ENCODE data around the gene ZNF620. TPM values are rescaled to one million over a fixed set of nuclear protein-coding genes. Genes with fewer than 3 reads are reported as not detected.
A peak's percentile ranks its signal among the peaks of the same experiment; 100 is the strongest.

ZNF620 gene
- polyA plus RNA-seq, 2 of the 4 experiments (the other 2 are of a cell fraction), result 2.5 to 3.8 TPM

DNA sequence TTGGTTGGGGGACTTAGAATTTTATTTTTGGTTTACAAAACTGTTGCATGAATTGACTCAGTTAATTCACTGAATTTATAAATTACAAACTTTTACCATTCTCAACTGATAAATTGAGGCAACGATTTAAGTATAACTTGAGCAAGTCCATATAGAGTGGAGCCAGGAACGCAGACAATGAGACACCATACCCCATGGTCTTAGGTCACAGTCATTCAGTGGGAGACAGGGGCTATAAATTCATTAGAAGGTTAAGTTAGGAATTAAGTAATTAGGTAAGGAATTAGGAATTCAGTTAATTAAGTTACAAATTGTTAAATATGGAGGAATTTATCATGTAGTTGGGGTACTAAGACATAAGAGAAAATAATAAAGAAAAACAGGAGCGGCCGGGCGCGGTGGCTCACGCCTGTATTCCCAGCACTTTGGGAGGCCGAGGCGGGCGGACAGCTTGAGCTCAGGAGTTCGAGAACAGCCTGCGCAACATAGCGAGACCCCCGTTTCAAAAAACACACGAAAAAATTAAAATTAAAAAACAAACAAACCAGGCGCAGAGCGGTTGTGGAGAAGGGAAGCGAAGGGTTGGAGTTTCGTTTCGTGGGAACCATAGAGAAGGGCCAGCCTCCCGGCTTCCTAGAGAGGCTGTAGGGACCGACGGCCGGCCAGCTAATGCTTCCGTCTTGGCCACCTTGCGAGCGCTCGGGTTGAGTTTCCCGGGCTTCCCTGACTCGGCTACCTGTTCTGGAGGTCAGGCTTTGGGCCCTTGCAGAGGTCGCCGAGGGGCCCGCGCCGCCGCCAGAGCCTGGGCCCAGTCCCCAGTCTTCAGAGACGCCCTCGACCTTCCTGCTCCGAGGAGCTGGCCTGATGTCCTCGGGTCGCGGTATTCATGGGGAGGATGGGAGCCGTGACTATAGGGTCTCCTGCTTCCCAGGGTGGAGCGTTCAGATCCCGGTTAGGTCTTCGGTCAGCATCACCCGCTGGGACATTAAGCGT is 29.1 kb upstream of the ZNF620 start, which contains the start of gene ZNF619:
Gene ZNF619 (plus strand): TSS at position 645 of the 993 bp plus-strand sequence. CDS start 858 bp downstream, outside the sequence.
- TF ChIP-seq PHF8 (IDR thresholded peaks at IDR 0.05; ENCODE audit: borderline replicate concordance, low read depth) (peak; percentile 77; the same call in 1 of the 2 replicates), NFE2L2 (conservative IDR thresholded peaks at IDR 0.05; ENCODE audit: low read length) (no peak), KDM5A (IDR thresholded peaks at IDR 0.05) (peak; percentile 34; the same call in 1 of the 2 replicates), EHF (CRISPR knock-in tag; IDR thresholded peaks at IDR 0.05) (no peak), FOSB (CRISPR knock-in tag; IDR thresholded peaks at IDR 0.05) (no peak), HOXA7 (CRISPR knock-in tag; IDR thresholded peaks at IDR 0.05) (no peak), RNF2 (IDR thresholded peaks at IDR 0.05; ENCODE audit: borderline replicate concordance, low read depth) (no peak), HDAC2 (IDR thresholded peaks at IDR 0.05) (no peak), MYC (IDR thresholded peaks at IDR 0.05; ENCODE audit: borderline replicate concordance, low read length) (no peak), NPAS2 (CRISPR knock-in tag; IDR thresholded peaks at IDR 0.05; ENCODE audit: borderline replicate concordance) (no peak), JUN (IDR thresholded peaks at IDR 0.05) (no peak; a peak in 2 of 5 replicates), POLR2A (IDR thresholded peaks at IDR 0.05; ENCODE audit: low read length) (0 out of 2 replicates have a peak, but pooled peaks have one; percentile 8)
- TF ChIP-seq, protein P1, sequence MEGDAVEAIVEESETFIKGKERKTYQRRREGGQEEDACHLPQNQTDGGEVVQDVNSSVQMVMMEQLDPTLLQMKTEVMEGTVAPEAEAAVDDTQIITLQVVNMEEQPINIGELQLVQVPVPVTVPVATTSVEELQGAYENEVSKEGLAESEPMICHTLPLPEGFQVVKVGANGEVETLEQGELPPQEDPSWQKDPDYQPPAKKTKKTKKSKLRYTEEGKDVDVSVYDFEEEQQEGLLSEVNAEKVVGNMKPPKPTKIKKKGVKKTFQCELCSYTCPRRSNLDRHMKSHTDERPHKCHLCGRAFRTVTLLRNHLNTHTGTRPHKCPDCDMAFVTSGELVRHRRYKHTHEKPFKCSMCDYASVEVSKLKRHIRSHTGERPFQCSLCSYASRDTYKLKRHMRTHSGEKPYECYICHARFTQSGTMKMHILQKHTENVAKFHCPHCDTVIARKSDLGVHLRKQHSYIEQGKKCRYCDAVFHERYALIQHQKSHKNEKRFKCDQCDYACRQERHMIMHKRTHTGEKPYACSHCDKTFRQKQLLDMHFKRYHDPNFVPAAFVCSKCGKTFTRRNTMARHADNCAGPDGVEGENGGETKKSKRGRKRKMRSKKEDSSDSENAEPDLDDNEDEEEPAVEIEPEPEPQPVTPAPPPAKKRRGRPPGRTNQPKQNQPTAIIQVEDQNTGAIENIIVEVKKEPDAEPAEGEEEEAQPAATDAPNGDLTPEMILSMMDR (IDR thresholded peaks at IDR 0.05), result no peak
- TF ChIP-seq, protein P2, sequence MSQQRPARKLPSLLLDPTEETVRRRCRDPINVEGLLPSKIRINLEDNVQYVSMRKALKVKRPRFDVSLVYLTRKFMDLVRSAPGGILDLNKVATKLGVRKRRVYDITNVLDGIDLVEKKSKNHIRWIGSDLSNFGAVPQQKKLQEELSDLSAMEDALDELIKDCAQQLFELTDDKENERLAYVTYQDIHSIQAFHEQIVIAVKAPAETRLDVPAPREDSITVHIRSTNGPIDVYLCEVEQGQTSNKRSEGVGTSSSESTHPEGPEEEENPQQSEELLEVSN (IDR thresholded peaks at IDR 0.05; ENCODE audit: borderline replicate concordance, low read depth), result peak; percentile 28; the same call in 1 of the 2 replicates
- TF ChIP-seq, protein P3, sequence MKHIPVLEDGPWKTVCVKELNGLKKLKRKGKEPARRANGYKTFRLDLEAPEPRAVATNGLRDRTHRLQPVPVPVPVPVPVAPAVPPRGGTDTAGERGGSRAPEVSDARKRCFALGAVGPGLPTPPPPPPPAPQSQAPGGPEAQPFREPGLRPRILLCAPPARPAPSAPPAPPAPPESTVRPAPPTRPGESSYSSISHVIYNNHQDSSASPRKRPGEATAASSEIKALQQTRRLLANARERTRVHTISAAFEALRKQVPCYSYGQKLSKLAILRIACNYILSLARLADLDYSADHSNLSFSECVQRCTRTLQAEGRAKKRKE (CRISPR knock-in tag; IDR thresholded peaks at IDR 0.05; ENCODE audit: low read depth), result no peak
- TF ChIP-seq, protein P4, sequence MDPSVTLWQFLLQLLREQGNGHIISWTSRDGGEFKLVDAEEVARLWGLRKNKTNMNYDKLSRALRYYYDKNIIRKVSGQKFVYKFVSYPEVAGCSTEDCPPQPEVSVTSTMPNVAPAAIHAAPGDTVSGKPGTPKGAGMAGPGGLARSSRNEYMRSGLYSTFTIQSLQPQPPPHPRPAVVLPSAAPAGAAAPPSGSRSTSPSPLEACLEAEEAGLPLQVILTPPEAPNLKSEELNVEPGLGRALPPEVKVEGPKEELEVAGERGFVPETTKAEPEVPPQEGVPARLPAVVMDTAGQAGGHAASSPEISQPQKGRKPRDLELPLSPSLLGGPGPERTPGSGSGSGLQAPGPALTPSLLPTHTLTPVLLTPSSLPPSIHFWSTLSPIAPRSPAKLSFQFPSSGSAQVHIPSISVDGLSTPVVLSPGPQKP (IDR thresholded peaks at IDR 0.05; ENCODE audit: low read depth, low read length), result no peak
- TF ChIP-seq, protein P5, sequence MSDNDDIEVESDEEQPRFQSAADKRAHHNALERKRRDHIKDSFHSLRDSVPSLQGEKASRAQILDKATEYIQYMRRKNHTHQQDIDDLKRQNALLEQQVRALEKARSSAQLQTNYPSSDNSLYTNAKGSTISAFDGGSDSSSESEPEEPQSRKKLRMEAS (IDR thresholded peaks at IDR 0.05), result peak; percentile 42
- ChIA-PET POLR2A (interaction anchor here (1.0 to 1.2 kb wide), 4 partner anchors 20 to 48 kb away, joined by 3 to 7 read pairs (median 4); partner anchors contain the start of genes RPL14, ZNF620 and ZNF621), CTCF (interaction anchor here (1.3 kb wide), 1 partner anchor 13 kb away, joined by 3 read pairs; no protein-coding TSS in a partner anchor)
- DNase-seq (ENCODE audit: low read depth in 1 of 2, low spot score in 1 of 2) (peak; percentile 49 to 68), FAIRE-seq (no peak), ATAC-seq (peak; percentile 94 to 96)
- Histone ChIP-seq H3K4me2 (peak within 1 kb of the TSS; percentile 89), H3K27ac (peak within 1 kb of the TSS; percentile 88 to 96), H3K4me3 (peak within 1 kb of the TSS; percentile 83), H3K9me3 (no peaks in the 10 kb centered on the region), H3K4me1 (no peaks in the 10 kb centered on the region)
- WGBS (ENCODE audit: missing lambda C conversion rate), result 4% methylated on average over 33 of the region's 48 CpGs

DNA sequence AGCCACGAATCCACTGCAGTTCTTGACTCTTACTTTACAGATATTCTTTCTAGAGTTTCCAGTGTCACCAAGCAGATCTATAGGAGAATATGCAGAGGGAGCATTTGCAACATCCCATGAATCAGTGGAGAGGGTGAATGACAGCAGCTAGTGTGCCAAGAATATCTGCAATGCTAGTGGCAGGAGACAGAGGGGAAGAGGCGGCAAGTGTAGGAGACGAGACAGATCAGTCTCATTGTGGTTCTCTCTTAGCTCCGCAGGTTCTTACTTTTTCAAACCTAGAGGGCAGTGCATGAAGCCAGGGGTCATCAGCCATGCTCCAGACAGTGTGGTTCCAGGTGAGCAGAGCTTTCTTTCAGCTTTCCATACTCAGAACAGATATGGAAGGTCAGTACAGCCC is 28.2 kb upstream of the ZNF620 start:
- no peak for FAIRE-seq
- ChIA-PET CTCF (interaction anchor here (1.3 kb wide), 1 partner anchor 14 kb away, joined by 3 read pairs; no protein-coding TSS in a partner anchor), POLR2A (interaction anchor here (1.2 kb wide), 2 partner anchors 20 to 28 kb away, joined by 5 to 7 read pairs; partner anchors contain the start of genes RPL14 and ZNF620)
- Histone ChIP-seq H3K27ac (peak overlapping the region; percentile 88 to 96), H3K9me3 (no peaks in the 10 kb centered on the region), H3K4me2 (peak overlapping the region; percentile 89), H3K4me3 (peak overlapping the region; percentile 83), H3K4me1 (no peaks in the 10 kb centered on the region)
- 71% methylated on average over 4 of the region's 4 CpGs for WGBS (ENCODE audit: missing lambda C conversion rate)
- ATAC-seq, result peak in 1 of 2 experiments; percentile 15; a peak in 3 of 6 replicates
- DNase-seq (ENCODE audit: low read depth in 1 of 2, low spot score in 1 of 2), result no peak
- TF ChIP-seq HEYL (CRISPR knock-in tag; IDR thresholded peaks at IDR 0.05) (no peak), JUNB (IDR thresholded peaks at IDR 0.05) (no peak), NR3C1 (IDR thresholded peaks at IDR 0.05) (no peak), ZFP36 (IDR thresholded peaks at IDR 0.05; ENCODE audit: borderline replicate concordance, partially characterized antibody) (no peak), KDM1A (IDR thresholded peaks at IDR 0.05; ENCODE audit: low read depth) (no peak), EHF (CRISPR knock-in tag; IDR thresholded peaks at IDR 0.05) (no peak), SREBF2 (IDR thresholded peaks at IDR 0.05) (no peak), GATA3 (IDR thresholded peaks at IDR 0.05; ENCODE audit: borderline replicate concordance) (no peak), ZNF302 (CRISPR knock-in tag; IDR thresholded peaks at IDR 0.05) (no peak)
- TF ChIP-seq, protein P6, sequence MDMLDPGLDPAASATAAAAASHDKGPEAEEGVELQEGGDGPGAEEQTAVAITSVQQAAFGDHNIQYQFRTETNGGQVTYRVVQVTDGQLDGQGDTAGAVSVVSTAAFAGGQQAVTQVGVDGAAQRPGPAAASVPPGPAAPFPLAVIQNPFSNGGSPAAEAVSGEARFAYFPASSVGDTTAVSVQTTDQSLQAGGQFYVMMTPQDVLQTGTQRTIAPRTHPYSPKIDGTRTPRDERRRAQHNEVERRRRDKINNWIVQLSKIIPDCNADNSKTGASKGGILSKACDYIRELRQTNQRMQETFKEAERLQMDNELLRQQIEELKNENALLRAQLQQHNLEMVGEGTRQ (IDR thresholded peaks at IDR 0.05), result no peak
- TF ChIP-seq, protein P3 (CRISPR knock-in tag; IDR thresholded peaks at IDR 0.05; ENCODE audit: low read depth), result no peak
- TF ChIP-seq, protein P1 (IDR thresholded peaks at IDR 0.05), result no peak
